IPS-18c (cell line): Measurements from ENCODE around the gene AMER1.

Source experiments
- H3K4me3 ChIP-seq: 2 replicates; pipeline ENCODE4 v1.7.0; 2013; ENCODE audit warnings: low read depth, mild to moderate bottlenecking, low read length, moderate library complexity; ENCODE audit not compliant: insufficient read depth
- H3K9me3 ChIP-seq: one replicate; pipeline ENCODE4 v1.6.1; 2013; ENCODE audit warnings: mild to moderate bottlenecking, low read length, moderate library complexity; ENCODE audit not compliant: control insufficient read depth, insufficient read depth

Gene AMER1

DNA sequence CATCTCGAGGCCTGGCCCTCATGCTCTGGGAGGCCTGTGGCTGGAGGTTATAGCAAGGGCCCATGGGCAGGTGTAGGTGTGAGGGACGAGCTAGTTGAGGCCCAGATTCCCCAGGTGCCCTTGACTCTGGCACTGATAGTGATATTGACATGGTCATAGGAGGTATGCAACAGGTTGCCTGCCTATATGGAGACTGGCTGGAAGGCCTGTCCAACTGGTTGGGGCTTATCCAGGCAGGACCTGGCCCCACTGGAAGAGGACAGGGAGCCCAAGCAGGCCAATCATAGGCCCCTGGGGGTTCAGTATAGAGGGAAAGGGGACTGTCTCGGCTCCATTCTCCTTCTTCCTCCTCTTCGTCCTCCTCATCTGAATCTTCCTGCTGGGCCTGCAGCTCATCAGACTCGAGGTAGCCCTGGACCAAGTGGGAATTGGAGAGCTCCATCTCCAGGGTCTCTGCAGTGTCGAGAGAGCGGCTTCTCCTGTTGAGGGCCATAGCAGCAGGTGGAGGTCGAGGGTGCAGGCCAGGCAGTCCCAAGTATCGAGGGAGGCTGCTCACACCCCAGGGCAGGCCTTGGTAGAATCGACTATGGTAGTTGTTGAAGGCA is 15.3 kb downstream of the AMER1 start:
- no peak overlapping the region for H3K4me3 ChIP-seq
- peaks cover 15% of the 10 kb centered on the region for H3K9me3 ChIP-seq

- Histone ChIP-seq H3K4me3 (no peak overlapping the region), H3K9me3 (peaks cover 17% of the 10 kb centered on the region)
Observed at GRCh38 chrX:64188901-64189300, 16.6 kb downstream of the AMER1 start.

GRCh38 chrX:64187762-64188150 is 17.8 kb downstream of the AMER1 start:
- Histone ChIP-seq H3K9me3 (peaks cover 17% of the 10 kb centered on the region), H3K4me3 (no peak overlapping the region)

- Histone ChIP-seq H3K9me3 (peaks cover 15% of the 10 kb centered on the region), H3K4me3 (no peak overlapping the region)
Observed at GRCh38 chrX:64186974-64187761, 18.3 kb downstream of the AMER1 start.

DNA sequence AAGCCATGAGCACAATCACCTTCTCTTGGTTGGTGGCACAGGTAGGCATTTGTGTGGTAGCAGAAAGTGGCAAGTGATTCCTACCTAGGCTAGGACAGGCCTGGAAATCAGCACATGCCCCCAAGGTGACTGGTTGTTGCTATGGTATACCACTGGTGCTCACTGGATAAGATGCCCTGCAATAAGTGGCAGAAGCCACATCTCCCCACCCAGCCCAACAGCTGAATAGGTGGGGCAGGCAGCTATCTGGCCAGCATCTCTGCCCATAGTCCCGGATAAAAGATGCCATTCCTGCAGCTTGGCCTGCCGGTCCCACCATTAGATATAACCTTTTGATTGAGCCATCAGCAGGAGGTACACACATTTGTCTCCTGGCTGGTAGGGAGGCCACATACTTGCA is 21.1 kb downstream of the AMER1 start:
- Histone ChIP-seq H3K4me3 (no peak overlapping the region), H3K9me3 (peaks cover 13% of the 10 kb centered on the region)

DNA sequence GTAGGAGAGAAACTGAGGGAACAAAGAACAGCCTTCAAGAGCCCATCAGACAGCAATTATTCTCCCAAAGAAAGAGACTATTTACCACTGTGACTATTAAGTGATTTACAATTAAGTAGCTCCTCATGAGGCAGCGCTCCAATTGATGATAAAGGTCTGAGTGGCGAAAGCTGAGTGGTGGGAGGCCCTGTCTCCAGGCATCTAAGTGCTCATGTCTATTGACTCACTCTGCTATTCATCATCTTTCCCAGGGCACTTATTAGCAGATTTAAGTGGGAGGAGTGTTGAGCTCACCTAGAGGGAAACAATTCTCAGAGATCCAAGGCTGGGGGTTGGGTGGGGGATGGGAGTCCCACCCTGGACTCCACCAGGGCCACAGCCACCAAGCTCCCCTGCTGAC is 23.3 kb downstream of the AMER1 start:
- Histone ChIP-seq H3K9me3 (peaks cover 13% of the 10 kb centered on the region), H3K4me3 (no peak overlapping the region)

GRCh38 chrX:64176876-64177275 is 28.6 kb downstream of the AMER1 start:
- no peak overlapping the region for H3K4me3 ChIP-seq
- H3K9me3 ChIP-seq = peaks cover 7% of the 10 kb centered on the region

GRCh38 chrX:64169988-64170387 is 35.5 kb downstream of the AMER1 start:
- no peaks in the 10 kb centered on the region for H3K9me3 ChIP-seq
- H3K4me3 ChIP-seq = no peak overlapping the region

GRCh38 chrX:64152857-64153256 is 52.7 kb downstream of the AMER1 start:
- H3K9me3 ChIP-seq = peaks cover 17% of the 10 kb centered on the region
- H3K4me3 ChIP-seq = no peak overlapping the region

GRCh38 chrX:64151911-64152310 is 53.6 kb downstream of the AMER1 start:
- peaks cover 17% of the 10 kb centered on the region for H3K9me3 ChIP-seq

GRCh38 chrX:64150775-64151174 is 54.7 kb downstream of the AMER1 start:
- Histone ChIP-seq H3K9me3 (peaks cover 17% of the 10 kb centered on the region), H3K4me3 (no peak overlapping the region)

More at GRCh38 chrX:64151911-64152310, 53.6 kb downstream of the AMER1 start:
- H3K4me3 ChIP-seq = no peak overlapping the region
